Gastroesophageal sphincter (tissue), 3 donors: ENCODE measurements around the gene LRIT2.

ENCODE experiments used
- EP300 ChIP-seq: sonication (generic); formaldehyde crosslinking; IDR thresholded peaks from one replicate; pipeline ENCODE4 v1.6.1; 2017; ENCODE audit warnings: antibody characterized with exemption, mild to moderate bottlenecking
- POLR2AphosphoS5 ChIP-seq: sonication (generic); formaldehyde crosslinking; IDR thresholded peaks from one replicate; pipeline ENCODE4 v1.6.1; 2017; ENCODE audit warnings: antibody characterized with exemption
- TF ChIP-seq, protein P1 (sequence below), 4 experiments: fragments of 200-600 bp in 2 of 4; fragments of 450-650 bp in 2 of 4; sonication (generic) in 1 of 4; IDR thresholded peaks; one replicate each; pipeline ENCODE4 v1.5.1; 2017 to 2019; ENCODE audit warnings: antibody characterized with exemption in 4 of 4, mild to moderate bottlenecking in 2 of 4, moderate library complexity in 2 of 4

DNA sequence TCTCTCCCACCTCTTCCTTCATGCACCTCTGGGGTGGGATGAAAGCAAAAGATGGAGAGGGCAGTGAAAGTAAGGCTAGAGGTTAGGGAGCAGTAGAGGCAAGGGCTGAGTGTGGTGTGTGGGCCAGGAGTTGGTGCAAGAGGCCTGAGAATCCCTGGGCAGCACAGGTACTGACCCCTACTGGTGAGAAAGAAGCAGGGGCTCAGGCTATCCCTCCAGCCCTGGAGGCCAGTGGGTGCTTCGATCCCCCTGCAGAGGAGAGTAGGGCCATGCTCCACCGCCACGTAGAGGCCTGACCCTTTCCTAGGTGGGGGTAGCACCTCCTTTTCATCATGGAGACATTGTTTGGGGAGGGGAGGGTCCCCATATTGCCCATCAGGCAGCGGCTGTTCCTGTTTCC lies 21.2 kb downstream of the LRIT2 start:
- TF ChIP-seq, protein P1, sequence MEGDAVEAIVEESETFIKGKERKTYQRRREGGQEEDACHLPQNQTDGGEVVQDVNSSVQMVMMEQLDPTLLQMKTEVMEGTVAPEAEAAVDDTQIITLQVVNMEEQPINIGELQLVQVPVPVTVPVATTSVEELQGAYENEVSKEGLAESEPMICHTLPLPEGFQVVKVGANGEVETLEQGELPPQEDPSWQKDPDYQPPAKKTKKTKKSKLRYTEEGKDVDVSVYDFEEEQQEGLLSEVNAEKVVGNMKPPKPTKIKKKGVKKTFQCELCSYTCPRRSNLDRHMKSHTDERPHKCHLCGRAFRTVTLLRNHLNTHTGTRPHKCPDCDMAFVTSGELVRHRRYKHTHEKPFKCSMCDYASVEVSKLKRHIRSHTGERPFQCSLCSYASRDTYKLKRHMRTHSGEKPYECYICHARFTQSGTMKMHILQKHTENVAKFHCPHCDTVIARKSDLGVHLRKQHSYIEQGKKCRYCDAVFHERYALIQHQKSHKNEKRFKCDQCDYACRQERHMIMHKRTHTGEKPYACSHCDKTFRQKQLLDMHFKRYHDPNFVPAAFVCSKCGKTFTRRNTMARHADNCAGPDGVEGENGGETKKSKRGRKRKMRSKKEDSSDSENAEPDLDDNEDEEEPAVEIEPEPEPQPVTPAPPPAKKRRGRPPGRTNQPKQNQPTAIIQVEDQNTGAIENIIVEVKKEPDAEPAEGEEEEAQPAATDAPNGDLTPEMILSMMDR (IDR thresholded peaks at IDR 0.05), result no peak
- no peak for TF ChIP-seq EP300
- TF ChIP-seq POLR2AphosphoS5, result no peak
